NCI-H128 (cell line): Measurements from ENCODE around the gene CAPZA1.
A peak's percentile ranks its signal among the peaks of the same experiment; 100 is the strongest.

ENCODE experiments used
- DNase-seq: peaks from one replicate; lab custom pipeline; 2025; ENCODE audit not compliant: unreplicated experiment; lab: John Stamatoyannopoulos, UW

The CAPZA1 gene

DNA sequence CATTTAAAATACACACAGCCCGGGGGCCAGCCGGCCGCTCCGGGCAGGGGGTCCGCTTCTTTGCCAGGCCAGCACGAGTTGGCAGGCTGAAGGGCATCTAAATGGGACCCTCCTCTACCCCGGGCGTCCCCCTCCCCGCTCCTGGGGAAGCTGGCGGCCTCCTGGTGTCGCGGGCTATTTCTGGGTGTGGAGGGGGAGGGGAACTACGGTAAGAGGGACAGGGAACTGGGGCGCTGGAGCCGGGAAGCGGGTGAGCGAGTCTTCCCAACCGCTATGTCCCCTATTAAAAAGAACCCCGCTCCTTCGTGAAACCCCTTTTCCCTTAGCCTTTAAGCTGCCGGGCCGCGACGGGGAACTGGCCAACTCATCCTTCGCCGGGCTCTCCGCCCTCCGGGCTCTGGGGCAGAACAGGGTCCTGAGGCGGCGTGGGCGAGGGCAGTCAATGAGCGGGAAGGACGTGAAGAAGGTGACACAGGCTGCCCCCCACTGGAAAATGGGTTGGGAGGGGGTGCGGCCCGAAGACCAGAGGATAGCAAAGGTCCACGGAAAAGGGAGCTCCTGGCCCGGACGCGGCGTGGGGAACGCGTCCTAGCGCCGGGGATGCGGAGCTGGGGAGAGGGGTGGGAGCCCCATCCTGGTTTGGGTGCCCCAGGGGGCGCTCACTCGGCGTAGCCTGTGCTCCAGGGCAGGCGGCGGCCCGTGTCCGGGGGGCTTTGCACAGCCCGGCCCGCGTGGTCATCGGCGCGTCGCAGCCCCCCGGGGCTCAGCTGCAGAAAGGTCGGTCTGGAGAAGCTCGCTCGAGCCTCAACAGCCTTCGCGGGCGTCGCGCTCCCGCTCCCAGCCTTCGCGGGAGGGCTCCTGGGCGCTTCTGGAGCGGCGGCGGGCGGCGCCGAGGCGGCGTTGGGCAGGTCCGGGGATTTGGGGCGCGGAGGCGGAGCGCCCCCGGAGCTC, 95.0 kb downstream of the CAPZA1 start:
- no peak for DNase-seq

DNA sequence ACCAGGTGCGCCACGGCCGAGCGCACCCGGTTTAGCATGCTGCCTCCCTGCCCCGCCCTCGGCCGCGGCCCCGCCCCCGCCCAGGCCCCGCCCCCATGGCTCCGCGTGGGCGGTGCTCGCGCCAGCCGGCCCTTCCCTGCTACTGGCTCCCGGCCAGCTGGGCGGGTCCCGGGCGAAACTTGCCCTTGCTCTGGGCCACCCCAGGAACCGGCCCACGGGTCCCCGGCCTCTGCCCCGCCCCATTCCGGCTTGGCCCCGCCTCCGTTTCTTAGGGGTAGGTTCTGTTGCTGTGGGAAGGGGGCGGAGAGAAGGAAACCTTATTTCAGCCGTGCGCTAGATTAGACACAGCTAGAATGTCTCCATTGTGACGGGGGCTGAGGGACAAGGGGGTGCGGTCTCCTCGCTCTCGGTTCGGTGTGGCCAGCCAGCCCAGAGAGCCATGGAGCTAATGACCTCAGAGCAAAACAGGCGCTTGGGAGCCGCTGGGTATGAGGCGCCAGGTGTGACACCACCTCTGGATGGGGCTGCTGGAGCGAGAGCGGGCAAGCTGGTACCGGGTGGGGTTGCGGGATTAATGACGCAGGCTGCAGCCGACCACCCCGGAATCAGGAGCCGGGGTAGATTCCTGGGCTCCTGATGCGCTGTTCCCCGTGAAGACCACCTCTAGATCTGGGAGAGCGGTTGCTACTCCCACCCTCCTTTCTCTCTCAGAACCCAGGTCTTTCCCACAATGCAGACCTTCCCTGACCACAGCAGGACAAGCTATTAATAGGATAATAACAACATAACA, 95.8 kb downstream of the CAPZA1 start, which contains the start of gene PPM1J:
Gene PPM1J (minus strand): TSS at position 69 of the 790 bp plus-strand sequence. CDS start 31 bp downstream, at position 38.
- DNase-seq: peak; percentile 64

DNA sequence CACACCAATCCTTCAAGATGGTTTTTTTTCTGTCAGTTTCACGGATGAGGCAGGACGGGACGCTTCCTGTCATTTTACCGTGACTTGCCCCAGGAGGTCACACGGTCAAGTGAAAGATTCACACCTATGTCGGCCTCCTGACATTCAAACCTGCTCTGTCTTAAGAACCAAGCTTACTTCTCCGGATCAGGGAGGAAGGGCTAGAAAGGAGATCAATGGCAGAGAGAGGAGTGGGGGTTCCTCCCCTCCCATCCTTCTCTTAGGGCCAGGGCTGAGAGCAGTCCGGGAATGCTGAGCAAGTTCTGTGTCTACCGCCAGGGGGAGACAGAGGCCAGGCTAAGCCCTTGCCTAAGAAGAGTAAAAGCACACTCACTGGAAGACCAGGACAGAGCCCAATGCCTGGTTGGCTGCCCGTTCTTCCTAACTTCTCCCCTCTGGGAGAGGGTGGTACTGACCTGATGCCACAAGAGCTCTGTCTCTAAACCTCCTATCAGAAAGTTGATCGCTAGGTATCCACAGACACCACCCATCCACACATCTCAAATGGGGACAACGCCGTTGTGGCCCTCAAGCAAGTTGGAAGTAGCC, 96.6 kb downstream of the CAPZA1 start:
- DNase-seq: peak; percentile 79

DNA sequence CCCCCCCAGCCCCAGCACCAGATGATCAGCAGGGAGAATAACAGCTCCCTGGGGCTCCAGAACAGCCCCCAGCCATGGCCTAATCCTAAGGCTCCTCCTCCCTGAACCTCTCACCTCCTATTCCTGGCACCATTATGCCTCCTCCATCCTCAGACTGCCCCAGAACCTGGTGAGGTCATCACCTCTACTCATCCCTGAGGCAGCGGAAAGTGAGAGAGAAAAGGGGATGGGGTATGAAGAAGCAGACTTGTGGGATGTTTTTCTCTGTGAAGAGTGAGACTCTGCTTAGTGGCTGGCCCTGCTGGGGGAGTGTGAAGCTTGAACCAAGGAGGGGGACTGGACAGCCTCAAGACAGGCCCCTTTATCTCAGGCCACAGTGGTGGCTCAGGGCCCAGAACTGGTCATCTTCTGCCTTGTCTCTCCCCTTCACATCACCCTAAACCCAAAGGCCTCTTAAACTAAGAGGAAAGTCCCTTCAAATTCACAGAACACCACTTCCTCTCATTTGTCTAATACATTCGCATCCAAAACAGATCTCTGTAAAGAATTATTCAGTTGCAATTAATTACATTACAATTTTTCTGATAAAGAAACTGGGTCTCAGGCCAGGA, 97.7 kb downstream of the CAPZA1 start:
- DNase-seq: no peak

DNA sequence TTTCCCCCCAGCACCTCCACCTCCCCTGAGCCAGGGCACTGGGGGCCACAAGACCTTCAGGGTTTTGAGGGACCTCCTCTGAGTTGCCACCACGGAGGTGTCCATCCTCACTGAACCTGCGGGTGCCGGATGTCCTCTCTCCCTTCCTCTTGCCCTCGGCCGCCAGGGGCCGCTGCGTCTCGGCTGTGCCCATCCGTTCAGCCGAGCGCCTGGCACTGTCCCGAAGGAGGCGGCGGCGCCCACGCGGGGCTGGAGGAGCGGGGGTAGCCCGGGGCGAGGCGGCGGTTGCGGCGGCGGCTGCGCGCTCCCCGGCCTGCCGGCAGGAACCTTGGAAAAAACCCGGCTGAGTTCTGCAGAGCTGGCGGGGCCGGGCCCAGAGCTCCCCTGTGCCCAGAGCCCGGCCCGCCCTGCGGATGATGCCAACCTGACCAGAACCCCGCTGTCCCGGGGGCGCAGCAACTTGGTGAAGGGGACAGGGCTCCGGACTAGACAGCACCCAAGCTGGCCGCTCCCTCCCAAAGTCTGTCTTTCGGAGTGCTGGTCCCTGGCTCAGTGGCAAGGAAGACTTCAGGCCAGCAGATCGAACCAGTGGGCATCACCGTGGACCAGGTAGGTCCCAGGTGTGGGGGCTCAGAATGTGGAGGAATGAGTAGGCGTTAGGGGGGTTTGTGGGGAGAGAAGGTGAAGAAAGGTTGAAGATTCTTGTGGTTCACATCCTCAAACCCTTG, 99.2 kb downstream of the CAPZA1 start:
- DNase-seq: peak; percentile 26

DNA sequence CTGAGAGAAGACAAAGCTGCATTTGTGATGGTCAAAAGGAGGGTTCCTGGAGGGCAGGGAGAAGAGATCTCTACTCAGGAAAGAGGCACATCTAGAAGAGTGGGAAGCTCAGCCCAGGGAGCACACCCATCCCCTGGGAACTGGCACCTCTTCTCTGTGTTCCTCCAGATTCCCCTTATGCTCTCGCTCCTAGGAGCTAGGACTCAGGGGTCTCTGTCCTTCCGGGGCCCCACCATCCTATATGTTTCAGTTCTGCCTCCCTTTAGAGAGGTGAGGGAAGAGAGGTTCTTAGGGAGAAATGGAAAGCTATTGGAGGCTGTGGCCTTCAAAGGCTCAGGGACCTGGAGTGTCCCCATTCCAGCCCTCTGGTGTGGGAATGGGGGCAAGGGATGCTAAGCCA, 100.1 kb downstream of the CAPZA1 start:
- DNase-seq: no peak

DNA sequence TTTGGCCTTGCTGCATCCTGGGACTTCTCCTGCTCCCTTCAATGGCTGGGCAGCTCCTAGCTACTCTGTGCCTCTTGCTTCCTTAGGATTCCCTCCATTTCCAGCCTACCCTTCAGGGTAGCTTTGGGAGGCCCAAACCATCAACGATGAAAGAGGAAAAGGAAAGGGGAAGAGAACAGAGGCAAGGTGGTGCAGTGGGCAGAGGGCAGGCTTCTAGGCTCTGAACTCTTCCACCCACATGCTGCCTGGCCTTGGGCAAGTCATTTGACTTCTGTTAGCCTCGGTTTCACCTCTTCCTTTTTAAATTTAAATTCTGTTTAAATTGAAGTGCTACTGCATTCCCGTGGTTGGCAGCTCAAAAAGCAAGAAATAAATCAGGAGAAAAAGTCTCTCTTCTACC, 101.2 kb downstream of the CAPZA1 start:
- DNase-seq: no peak
